IPS-NIHi7 (cell line): Measurements from ENCODE around the gene MRPL20.
"Not testable (repeated sequence)": the region's sequence is repeated elsewhere in the genome, so short reads cannot be mapped to it uniquely, and the experiment has no call there.

Experiments
- DNase-seq: peaks from one replicate; pipeline ENCODE4 v3.0.0; 2012; ENCODE audit warnings: mixed read lengths; ENCODE audit errors: extremely low spot score

Gene MRPL20

GRCh38 chr1:1387098-1388077 lies 19.7 kb downstream of the MRPL20 start:
- DNase-seq: no peak

GRCh38 chr1:1385931-1386330 lies 21.2 kb downstream of the MRPL20 start:
- DNase-seq: no peak

GRCh38 chr1:1385339-1385738 lies 21.8 kb downstream of the MRPL20 start:
- not testable (repeated sequence) for DNase-seq

- no peak for DNase-seq
These were observed 25.8 kb downstream of the MRPL20 start for GRCh38 chr1:1381294-1381693.

- DNase-seq: no peak
These were observed 26.2 kb downstream of the MRPL20 start for GRCh38 chr1:1380860-1381259.

- no peak for DNase-seq
These were observed 29.4 kb downstream of the MRPL20 start for GRCh38 chr1:1377540-1378205.

- no peak for DNase-seq
These were observed 30.4 kb downstream of the MRPL20 start for GRCh38 chr1:1376551-1377226.

- DNase-seq: peak; percentile 98
These were observed 32.0 kb downstream of the MRPL20 start, which contains the start of gene AURKAIP1 for GRCh38 chr1:1374929-1375662. AURKAIP1 (minus strand) TSS chr1:1375207; CDS start chr1:1374756, 451 bp downstream.

- DNase-seq: peak; percentile 9
These were observed 32.5 kb downstream of the MRPL20 start for GRCh38 chr1:1374589-1374928.

- DNase-seq: peak; percentile 7
These were observed 33.1 kb downstream of the MRPL20 start for GRCh38 chr1:1373815-1374588.

GRCh38 chr1:1373051-1373814 lies 33.9 kb downstream of the MRPL20 start:
- no peak for DNase-seq

GRCh38 chr1:1371746-1372711 lies 35.1 kb downstream of the MRPL20 start:
- peak; percentile 90 for DNase-seq

- DNase-seq: no peak
These were observed 35.7 kb downstream of the MRPL20 start for GRCh38 chr1:1371364-1371745.

GRCh38 chr1:1370771-1371300 lies 36.3 kb downstream of the MRPL20 start:
- no peak for DNase-seq

GRCh38 chr1:1370094-1370493 lies 37.0 kb downstream of the MRPL20 start:
- not testable (repeated sequence) for DNase-seq

GRCh38 chr1:1367315-1367714 lies 39.8 kb downstream of the MRPL20 start:
- no peak for DNase-seq

- no peak for DNase-seq
These were observed 40.4 kb downstream of the MRPL20 start for GRCh38 chr1:1366699-1367066.

GRCh38 chr1:1365875-1366698 lies 41.0 kb downstream of the MRPL20 start:
- DNase-seq: no peak
